Superior temporal gyrus (tissue), 1 donor: ENCODE measurements around the gene ADAM12.
"Not testable (repeated sequence)": the region's sequence is repeated elsewhere in the genome, so short reads cannot be mapped to it uniquely, and the experiment has no call there.

Experiments used
- DNase-seq: peaks from one replicate; pipeline ENCODE4 v3.0.0-alpha.2; 2016; ENCODE audit errors: extremely low spot score

Gene ADAM12

DNA sequence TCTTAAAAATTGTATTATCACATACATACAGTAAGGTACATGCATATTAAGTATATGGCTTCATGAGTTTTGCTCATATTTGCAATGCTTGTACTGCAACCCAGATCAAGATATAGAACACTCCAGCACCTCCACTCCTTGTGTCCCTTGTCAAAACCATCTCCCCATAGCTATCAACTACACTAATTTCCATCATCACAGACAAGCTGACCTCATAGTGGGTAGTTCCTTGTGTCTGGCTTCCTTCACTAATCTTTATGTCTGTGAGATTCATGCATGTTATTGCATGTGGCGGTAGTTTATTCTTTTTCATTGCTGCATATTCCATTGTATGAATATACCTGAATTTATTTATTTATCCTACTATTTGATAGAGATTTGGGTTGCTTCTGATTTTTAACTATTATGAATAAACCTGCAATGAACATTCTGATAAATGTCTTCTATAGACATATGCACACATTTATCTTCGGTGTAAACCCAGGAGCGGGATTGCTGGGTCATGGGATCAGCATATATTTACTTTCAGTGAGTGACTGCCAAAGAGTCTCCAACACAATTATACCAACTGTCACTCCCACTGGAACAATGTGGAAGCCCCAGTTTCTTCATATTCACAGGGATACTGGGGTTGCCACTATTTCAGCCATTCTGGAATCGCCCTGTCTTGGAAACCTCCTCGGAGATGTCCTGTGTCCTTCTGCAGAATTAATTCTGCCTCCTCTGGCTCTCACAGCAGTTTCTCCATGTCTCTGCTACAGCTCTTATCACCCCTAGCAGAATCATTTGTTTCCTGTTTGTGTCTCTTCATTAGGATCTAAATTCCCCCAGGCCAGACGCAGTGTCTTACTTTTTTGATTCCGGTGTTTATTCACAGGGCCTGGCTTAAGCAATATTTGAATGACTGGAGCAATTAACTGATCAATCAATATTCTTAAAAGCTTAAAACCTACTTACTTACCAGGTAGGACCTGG lies 14.7 kb upstream of the ADAM12 start:
- DNase-seq, result no peak

DNA sequence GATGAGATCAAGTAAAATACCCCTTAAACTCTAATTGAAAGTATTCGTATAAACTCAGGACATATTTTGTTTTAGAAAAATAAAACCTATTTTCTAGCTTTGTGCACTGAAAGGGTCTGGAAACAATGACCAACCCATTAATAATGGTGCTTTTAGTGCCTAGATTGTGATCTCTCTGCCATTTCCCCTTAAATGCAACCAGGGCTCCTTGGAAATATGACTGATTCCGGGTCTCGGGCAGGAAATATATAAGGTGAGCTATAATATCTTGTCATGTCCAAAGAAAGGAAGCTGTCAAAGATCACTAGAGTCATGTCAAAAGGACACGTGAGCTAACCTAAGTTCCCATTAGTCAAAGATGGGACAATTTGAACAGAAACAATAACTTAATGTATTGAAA lies 12.4 kb upstream of the ADAM12 start:
- no peak for DNase-seq

DNA sequence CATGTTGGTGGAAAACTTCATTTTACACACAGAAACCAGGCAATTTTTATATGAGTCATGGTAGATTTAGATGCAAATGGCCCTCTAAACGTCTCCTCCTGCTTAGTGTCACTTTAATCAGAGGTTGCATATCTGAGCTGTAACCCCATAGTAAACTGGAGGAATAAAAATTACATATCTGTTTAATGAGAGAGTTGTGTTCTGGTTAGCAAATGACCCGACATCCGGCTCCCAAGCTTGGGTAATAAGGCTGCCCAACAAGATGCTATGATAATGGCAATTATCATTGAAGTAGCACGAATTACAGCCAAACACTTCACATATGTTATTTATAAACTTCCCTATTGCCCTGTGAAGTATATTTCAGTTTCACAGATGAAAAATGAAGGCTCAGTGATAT lies 10.6 kb upstream of the ADAM12 start:
- no peak for DNase-seq

DNA sequence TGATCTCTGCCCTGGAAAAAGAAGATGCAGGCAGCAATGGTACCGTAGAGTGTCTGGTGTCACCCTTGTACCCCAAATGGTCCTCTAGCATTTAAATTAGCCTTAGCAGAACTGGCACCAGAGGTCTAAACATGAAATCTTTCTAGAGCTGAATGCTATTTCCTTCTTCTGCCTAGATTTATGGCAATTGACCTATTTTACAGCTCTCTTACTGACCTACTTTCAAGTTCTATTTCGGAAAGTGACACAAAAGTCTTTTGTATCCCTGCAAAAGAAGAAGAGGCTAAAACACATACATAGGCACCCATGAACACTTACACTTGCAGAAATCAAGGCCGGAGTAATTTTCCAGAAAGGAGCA lies 10.1 kb upstream of the ADAM12 start:
- no peak for DNase-seq

DNA sequence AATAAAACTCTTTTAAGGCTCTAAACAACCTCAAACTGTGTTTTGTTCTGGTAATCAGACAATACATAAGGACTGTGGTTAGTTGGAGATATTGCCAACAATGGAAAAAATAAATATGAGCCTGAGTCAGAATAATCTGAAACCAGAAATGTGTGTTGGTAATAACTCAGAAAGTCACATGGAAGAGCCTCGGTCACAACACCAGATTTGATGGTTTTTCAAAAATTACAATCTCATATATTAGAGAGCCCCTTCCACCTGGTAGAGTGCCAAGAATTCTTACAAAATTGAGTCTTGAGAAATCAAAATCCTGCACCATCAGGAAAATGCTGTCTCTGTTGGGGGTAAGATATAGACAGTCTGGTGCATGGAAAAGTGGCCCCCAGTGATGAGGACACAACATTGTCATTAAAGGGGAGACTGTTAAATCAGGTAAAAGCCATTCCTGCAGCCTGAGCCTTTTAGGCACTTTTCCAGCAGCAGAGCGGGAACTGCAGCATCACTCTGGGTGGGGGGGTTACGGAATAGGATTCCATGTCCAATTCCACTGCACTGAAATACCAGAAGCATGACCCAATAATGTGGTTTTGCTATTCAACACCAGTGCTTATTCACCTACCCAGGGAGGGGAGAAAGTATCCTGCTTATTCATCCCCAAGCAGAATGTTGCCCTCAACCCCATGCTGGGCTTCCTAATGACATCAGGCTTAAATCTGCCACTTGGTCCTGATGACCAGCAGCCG lies 9.5 kb upstream of the ADAM12 start:
- DNase-seq, result no peak

DNA sequence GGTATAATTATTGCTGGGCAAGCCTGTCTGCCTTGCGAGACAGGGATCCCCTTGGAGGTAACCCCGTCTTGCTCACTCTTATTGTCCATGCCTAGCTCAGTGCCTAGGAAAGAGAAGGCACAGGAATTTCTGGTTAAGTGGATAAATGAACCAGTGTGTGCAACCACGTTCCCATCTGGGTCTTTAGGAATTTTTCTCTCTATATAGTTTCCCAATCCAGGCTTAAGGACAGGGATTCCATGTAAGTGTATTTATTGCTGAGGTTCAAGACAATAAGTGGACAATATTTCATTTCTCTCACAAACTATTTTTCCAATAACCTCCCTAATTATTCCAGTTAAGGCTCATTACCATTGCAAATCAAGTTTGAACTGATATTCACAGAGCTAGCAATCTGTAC lies 8.9 kb upstream of the ADAM12 start:
- DNase-seq, result no peak

DNA sequence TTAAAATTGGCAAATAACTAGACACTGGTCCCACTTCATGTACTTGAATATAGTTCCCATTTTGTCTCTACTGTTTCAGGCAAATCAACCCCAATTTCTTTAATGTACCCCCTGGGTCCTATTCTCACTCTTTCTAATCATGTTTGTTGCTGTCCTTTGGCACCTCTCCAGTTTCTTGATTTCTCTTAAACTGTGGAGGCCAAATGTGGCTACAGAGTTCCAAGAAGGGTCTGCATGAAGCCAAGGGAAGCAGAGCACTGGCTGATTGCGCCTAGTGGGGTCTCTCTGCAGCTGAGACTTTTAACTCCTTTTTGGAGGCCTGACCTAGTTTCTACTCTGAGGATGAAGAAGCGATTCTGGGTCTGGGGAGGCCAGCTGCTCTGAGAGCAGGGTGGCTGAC lies 6.7 kb upstream of the ADAM12 start:
- no peak for DNase-seq

DNA sequence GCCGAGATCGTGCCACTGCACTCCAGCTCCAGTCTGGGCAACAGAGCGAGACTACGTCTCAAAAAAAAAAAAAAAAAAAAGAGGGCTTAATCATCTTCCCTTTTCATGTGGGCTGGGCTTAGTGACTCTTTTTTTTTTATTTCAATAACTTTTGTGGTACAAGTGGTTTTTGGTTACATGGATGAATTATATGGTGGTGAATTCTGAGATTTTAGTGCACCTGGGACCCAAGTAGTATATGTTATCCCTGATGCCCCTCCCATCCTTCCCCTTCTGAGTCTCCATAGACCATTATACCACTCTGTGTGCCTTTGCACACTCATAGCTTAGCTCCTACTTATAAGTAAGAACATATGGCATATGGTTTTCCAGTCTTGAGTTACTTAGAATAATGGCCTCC lies 4.8 kb upstream of the ADAM12 start:
- DNase-seq, result no peak

DNA sequence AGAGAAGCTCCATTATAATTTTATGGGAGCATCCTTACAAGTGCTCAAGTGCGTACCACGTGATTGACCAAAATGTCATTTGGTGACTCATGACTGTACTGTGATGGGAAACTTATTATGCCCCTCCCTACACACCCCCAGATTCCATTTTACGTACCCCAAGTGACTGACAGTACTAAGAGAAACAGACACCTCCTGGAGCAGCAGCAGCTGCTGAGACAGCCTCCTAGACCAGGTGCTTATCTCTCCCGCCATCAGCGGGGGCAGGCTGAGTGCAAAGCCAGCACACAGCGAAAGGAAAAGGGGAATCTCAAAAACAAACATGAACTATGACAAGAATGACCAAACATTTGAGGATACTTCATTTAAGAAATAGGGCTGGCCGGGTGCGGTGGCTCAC lies 4.2 kb upstream of the ADAM12 start:
- DNase-seq, result no peak

DNA sequence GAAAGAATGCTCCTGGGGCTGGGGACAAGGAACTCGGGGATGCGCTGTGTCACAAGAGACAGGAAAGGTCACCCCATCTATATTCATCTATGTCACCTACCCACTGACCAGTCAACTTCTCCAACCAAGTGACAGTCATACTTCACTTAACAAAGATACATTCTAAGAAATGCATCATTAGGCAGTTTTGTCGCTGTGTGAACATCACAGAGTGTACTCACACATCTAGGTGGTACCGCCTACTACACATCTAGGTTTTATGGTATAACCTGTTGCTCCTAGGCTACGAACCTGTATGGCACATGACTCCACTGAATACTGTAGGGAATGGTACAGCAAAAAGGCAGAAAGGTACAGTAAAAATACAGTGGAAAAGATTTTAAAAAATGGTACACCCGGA lies 3.8 kb upstream of the ADAM12 start:
- no peak for DNase-seq

DNA sequence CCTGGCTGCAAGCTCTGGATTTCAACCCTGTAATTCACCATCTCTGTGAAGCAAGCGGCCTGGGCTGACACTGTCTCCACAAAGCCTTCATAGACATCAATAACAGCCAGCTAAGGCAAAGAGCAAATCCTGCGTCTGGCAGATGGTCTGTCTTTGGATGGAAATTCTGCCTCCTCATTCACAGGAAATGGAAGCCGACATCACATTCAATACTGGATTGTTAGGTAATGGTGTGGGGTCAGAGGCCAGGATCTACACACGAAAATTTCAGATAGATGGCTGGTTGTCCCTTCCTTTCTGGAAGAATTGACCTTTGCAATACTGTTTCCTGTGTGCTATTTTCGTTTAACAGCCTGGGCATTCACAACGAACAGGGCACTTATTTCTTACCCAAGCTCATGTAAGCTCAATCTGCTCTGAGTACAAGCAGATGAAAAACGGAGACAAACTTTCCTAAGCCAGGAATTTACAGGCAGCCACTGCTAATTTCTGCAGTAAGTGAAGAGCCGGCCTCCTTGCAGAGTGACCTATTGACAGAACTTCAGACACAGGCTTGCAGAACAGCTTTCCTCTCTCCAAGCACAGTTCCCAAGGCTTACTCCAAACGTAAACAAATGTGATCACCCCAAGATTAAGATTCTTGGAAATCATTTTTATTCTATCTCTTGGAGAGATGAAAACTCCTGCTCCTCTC lies 3.1 kb upstream of the ADAM12 start:
- peak; percentile 33 for DNase-seq

DNA sequence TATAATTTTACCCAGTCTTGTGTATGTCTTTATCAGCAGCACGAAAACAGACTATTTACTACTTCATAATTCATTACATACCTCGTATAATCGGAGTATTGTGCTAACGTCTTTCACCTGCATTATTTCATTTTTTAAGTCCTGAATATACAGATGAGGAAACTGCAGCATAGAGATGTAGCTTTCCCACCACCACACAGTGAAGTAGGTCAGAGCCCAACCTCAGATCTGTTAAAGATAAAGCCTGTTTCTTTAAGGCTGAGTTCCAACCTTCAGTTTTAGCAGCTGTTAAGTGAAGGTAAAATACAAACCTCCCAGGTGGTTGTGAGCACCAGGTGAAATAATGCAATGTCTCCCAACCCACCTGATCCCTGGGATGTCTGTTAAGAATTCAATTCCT lies 2.0 kb upstream of the ADAM12 start:
- no peak for DNase-seq

DNA sequence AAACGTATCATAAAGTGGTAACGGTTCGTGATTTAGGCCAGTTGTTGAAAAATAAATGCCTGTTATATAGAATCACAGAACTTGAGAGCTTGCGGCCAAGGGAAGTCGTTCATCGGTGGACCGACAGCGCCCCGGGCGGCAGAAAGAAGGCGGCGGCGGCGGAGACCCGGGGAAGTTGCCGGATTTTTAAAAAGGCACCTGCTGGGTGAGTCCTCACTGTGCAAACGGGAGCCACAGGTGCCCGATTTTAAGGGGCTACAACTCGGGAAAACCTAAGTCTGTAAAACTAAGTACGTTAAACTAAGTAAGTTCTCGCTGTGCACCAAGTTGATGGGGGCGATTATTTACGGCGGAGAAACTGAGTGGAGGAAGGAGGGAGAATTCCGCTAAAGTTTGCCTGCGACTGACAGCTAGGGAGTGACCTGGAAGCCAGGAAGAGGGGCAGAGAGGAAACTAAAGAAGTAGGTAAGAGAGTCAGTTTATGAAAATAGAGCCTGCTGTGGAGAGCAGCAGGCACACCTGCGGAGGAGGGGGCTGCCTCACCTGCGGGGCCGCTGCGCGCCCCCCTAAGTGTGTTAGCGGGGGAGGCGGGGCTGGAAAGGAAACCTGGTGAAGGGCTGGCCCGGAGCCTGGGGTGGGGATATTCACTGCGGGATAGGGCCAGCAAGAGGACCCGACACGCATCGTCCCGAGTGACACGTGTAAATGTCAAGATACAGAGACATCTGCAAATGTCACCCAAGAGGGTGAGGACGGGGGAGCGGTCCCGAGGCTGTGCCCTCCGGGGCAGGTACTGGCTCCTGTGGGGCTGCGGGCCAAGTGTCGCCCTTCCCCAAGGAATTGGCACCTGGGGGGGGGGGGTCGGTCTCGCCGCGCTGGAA lies 996 bp downstream of the ADAM12 start:
- peak; percentile 73 for DNase-seq

DNA sequence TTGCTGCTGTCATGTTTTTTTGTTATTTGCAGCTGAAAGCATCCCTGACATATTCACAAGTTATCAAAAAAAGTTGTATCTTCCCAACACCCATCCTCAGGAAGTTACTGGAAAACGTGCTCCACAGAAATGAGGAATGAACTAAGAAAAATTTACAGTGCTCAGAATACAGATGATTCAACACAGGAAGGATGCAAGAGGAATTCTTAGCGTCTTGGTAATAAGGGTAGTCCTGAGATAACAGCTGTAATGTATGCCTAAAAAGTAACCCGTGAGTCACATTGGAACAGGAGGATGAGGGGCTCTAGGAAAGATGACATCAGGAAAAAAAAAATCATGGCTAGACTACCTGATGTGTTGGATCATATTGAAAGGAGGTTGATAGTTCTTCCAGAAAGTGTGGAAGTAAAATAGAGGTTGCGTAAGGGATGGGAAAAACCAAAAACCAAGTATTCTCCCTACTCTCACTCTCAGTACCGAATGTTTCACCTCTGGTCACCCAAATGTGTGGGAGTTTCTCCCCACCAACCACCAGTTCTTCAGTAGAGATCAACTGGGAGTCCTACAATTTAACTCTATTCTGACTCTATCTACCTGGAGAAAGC lies 3.9 kb downstream of the ADAM12 start:
- no peak for DNase-seq

DNA sequence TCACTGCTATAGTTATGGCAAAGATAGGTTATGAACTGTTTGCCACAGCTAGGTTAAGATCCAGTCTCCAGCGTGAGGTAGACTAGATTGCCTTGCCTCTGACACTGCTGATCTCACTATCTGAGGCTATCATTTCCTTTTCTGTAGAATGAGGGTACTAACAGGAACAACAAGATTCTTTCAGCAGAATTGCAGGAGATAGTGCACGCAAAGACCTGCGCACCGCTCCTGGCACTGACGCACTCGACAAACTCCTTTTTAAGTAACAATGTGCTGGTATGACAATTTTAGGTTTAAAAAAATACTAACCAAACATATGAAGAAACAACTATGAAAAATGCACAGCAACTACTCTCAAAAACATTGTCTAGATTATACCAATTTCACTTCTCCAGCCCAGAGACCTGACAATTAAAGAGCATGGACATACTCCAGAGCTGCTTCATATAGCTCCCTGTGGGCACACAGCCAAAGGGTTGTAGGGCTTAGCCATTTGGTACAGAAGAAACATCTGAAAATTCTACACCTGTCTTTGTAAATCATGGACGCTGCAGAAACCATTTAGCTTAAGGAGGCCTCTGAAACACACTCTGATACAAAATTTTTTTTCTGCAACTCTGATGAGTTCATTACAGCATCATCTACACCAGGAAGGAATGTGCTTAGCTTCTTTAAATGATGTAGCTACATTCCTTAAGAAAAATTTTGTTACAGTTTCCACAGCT lies 7.8 kb downstream of the ADAM12 start:
- DNase-seq, result no peak

DNA sequence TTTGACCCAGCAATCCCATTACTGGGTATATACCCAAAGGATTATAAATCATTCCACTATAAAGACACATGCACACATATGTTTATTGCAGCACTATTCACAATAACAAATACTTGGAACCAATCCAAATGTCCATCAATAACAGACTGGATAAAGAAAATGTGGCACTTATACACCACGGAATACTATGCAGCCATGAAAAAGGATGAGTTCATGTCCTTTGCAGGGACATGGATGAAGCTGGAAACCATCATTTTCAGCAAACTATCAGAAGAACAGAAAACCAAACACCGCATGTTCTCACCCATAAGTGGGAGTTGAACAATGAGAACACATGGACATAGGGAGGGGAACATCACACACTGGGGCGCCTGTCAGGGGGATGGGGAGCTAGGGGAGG lies 9.1 kb downstream of the ADAM12 start:
- DNase-seq, result not testable (repeated sequence)

DNA sequence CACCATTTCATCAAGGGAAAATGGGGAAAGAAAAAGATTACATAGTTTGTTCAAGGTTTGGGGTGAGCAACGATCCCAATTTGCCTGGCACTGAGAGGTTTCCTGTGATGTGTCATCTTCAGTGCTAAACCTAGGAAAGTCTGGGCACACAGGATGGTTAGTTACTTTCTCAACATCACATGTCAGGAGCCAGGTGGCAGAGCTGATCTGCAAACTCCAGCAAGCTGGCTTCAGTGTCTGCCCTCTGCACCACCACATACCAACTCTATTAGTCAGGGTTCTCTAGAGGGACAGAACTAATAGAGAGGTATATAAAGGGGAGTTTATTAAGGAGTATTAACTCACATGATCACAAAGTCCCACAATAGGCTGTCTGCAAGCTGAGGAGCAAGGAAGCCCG lies 11.3 kb downstream of the ADAM12 start:
- no peak for DNase-seq

DNA sequence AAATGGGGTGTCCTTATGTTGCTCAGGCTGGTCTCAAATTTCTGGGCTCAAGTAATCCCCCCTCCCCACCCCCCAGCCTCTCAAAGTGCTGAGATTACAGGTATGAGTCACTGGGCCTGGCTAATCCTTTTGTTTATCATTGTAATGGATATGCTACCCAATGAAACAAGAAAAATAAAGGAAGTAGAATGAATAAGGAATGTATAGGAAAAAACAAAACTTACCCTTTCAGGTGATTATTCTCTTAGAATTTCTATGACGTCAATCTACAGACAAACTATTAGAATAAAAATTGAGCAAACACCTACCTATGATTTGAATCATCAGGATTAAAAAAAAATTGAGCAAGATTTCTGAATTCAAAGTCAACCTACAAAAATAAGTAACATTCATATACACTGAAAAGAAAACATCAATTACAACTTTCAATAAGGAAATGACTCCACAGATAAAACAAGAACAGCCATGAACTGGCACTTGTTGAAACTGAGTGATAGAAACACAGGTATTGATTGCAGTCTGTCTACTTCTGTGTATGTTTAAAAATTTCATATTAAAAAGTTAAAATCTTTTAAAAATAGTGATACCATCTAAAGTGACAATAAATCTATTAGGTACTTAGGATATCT lies 12.2 kb downstream of the ADAM12 start:
- DNase-seq, result no peak

DNA sequence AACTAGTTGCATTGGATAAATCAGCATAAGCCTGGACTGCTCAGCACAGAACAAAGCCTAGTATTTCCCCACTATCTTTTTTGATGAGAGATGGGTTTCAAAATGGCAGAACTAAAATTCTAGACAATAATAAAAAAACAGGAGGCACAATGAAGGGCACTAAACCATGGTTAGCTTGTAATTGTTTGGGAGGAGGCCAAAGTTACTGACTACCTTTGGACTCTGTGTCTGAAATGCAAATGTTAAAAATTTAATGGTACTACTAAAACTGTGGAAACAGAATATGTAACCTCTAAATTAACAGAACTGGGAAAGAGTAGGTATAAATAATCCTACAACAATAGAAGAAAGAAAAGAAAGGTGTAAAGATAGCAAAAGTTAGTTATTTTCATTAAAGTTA lies 13.0 kb downstream of the ADAM12 start:
- DNase-seq, result no peak

DNA sequence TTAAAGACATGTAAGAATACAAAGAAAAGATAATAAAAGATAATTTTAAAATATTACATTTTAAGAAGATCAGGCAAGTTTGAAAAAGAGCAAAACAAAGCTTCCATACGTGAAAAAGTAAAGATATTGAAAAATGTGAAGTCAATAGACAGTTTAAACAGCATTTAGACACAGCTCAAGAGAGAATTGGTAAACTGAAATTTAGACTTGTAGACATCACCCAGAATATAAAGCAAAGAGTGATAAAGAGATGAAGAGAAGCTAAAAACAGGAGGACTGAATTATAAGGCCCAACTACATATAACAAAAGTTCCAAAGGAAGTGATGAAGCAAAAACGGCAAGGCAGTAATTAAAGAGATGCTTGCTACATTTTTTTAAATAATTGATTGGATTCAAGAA lies 13.8 kb downstream of the ADAM12 start:
- DNase-seq, result no peak
